Mesangial cell (primary cell): ENCODE measurements around the gene GOSR1. TPM values are rescaled to one million over a fixed set of nuclear protein-coding genes. Genes with fewer than 3 reads are reported as not detected.

Experiments
- total RNA-seq: library from RNA; depleted of rRNA; stranded (reverse); fragments of >200 nt; gene quantifications from 2 replicates; pipeline ENCODE4 v1.2.3, GENCODE V29; 2015

Gene GOSR1
- total RNA-seq, result 22.4 and 28.0 TPM in 2 replicates

GRCh38 chr17:30477083-30477773, at the start of gene GOSR1:
Gene GOSR1 (plus strand): TSS chr17:30477408. CDS start chr17:30477434, 26 bp downstream.

Other genes starting within 250 kb of the GOSR1 start
- gene SLC6A4, start 241.7 kb upstream of the GOSR1 start, total RNA-seq, result under 0.01 TPM in 1 of 2 replicates, not detected in the other
- 26.1 and 28.5 TPM in 2 replicates for gene BLMH, start 185.5 kb upstream of the GOSR1 start, total RNA-seq
- not detected in 2 replicates for gene TMIGD1, start 143.4 kb upstream of the GOSR1 start, total RNA-seq
- 31.0 and 169 TPM in 2 replicates for gene CPD, start 98.5 kb upstream of the GOSR1 start, total RNA-seq